SK-N-SH treated with all-trans-retinoic acid at 6 μM for 48 hours (cell line): Measurements from ENCODE around the gene TOP1.
A peak's percentile ranks its signal among the peaks of the same experiment; 100 is the strongest.

Experiments
- ATAC-seq: fragments of 200-7000 bp; cut with Tn5 transposase; 3 replicates; pipeline ENCODE4 v1.9.1; 2020; ENCODE audit warnings: mild to moderate bottlenecking, moderate library complexity
- ARNTL ChIP-seq: fragments of 450-650 bp; formaldehyde crosslinking; IDR thresholded peaks from 2 replicates; pipeline ENCODE4 v1.5.0; 2020; ENCODE audit warnings: low read depth, mild to moderate bottlenecking, moderate library complexity, borderline replicate concordance
- BACH2 ChIP-seq: fragments of 250-450 bp; sonication (Bioruptor Pico); IDR thresholded peaks from 2 replicates; pipeline ENCODE4 v1.9.0; 2021; ENCODE audit warnings: mild to moderate bottlenecking, borderline replicate concordance
- CSDC2 ChIP-seq: fragments of 250-450 bp; sonication (Bioruptor Pico); IDR thresholded peaks from 2 replicates; pipeline ENCODE4 v1.5.0; 2020; ENCODE audit warnings: mild to moderate bottlenecking, moderate library complexity
- CSRNP3 ChIP-seq: fragments of 250-450 bp; sonication (Bioruptor Pico); IDR thresholded peaks from 2 replicates; pipeline ENCODE4 v1.5.1; 2021; ENCODE audit warnings: mild to moderate bottlenecking, moderate library complexity
- ESRRG ChIP-seq: fragments of 250-450 bp; sonication (Bioruptor Pico); IDR thresholded peaks from 2 replicates; pipeline ENCODE4 v1.6.1; 2021; ENCODE audit warnings: mild to moderate bottlenecking
- GLIS3 ChIP-seq: fragments of 250-450 bp; sonication (Bioruptor Pico); IDR thresholded peaks from 2 replicates; pipeline ENCODE4 v1.5.0; 2020; ENCODE audit warnings: mild to moderate bottlenecking, moderate library complexity
- ISL1 ChIP-seq: fragments of 250-450 bp; sonication (Bioruptor Pico); IDR thresholded peaks from 2 replicates; pipeline ENCODE4 v2.1.2; 2022; ENCODE audit warnings: mild to moderate bottlenecking, moderate library complexity
- PPARA ChIP-seq: fragments of 250-450 bp; sonication (Bioruptor Pico); IDR thresholded peaks from 2 replicates; pipeline ENCODE4 v1.5.0; 2020; ENCODE audit warnings: mild to moderate bottlenecking, borderline replicate concordance
- RARB ChIP-seq: fragments of 250-450 bp; sonication (Bioruptor Pico); IDR thresholded peaks from 2 replicates; pipeline ENCODE4 v1.8.0; 2021; ENCODE audit warnings: mild to moderate bottlenecking, moderate library complexity
- SNAI2 ChIP-seq: fragments of 250-450 bp; sonication (Bioruptor Pico); IDR thresholded peaks from 2 replicates; pipeline ENCODE4 v1.5.0; 2020; ENCODE audit warnings: mild to moderate bottlenecking, moderate library complexity
- TCF4 ChIP-seq: fragments of 250-450 bp; sonication (Bioruptor Pico); IDR thresholded peaks from 2 replicates; pipeline ENCODE4 v1.8.0; 2021; ENCODE audit warnings: mild to moderate bottlenecking, moderate library complexity, borderline replicate concordance
- TOX ChIP-seq: fragments of 250-450 bp; sonication (Bioruptor Pico); IDR thresholded peaks from 2 replicates; pipeline ENCODE4 v1.8.0; 2021; ENCODE audit warnings: mild to moderate bottlenecking, moderate library complexity, borderline replicate concordance
- ZC3H10 ChIP-seq: fragments of 250-450 bp; sonication (Bioruptor Pico); IDR thresholded peaks from 2 replicates; pipeline ENCODE4 v1.5.1; 2021; ENCODE audit warnings: mild to moderate bottlenecking, moderate library complexity
- ZFP3 ChIP-seq: fragments of 250-450 bp; sonication (Bioruptor Pico); IDR thresholded peaks from 2 replicates; pipeline ENCODE4 v1.5.0; 2020; ENCODE audit warnings: mild to moderate bottlenecking, moderate library complexity
- ZFP30 ChIP-seq: fragments of 450-650 bp; formaldehyde crosslinking; IDR thresholded peaks from 2 replicates; pipeline ENCODE4 v1.5.0; 2022; ENCODE audit warnings: mild to moderate bottlenecking, moderate library complexity
- ZNF565 ChIP-seq: fragments of 450-650 bp; formaldehyde crosslinking; conservative IDR thresholded peaks from 2 replicates; pipeline ENCODE4 v1.5.0; 2020; ENCODE audit warnings: low read depth, mild to moderate bottlenecking, moderate library complexity
- ZNF70 ChIP-seq: fragments of 450-650 bp; formaldehyde crosslinking; IDR thresholded peaks from 2 replicates; pipeline ENCODE4 v1.5.0; 2020; ENCODE audit warnings: mild to moderate bottlenecking, moderate library complexity
- ZNF8 ChIP-seq: fragments of 450-650 bp; formaldehyde crosslinking; IDR thresholded peaks from 2 replicates; pipeline ENCODE4 v1.5.0; 2020; ENCODE audit warnings: mild to moderate bottlenecking, moderate library complexity
- TF ChIP-seq, protein P1 (sequence below): fragments of 250-450 bp; sonication (Bioruptor Pico); IDR thresholded peaks from 2 replicates; pipeline ENCODE4 v1.8.0; 2021; ENCODE audit warnings: low read depth, mild to moderate bottlenecking, moderate library complexity, borderline replicate concordance
- TF ChIP-seq, protein P2 (sequence below): fragments of 250-450 bp; sonication (Bioruptor Pico); IDR thresholded peaks from 2 replicates; pipeline ENCODE4 v1.8.0; 2020; ENCODE audit warnings: mild to moderate bottlenecking, moderate library complexity, borderline replicate concordance
- TF ChIP-seq, protein P3 (sequence below): fragments of 250-450 bp; sonication (Bioruptor Pico); IDR thresholded peaks from 2 replicates; pipeline ENCODE4 v1.5.1; 2020; ENCODE audit warnings: low read depth, mild to moderate bottlenecking, moderate library complexity

Gene TOP1

GRCh38 chr20:41135187-41135887 lies 106.7 kb downstream of the TOP1 start:
- TF ChIP-seq ZNF565 (no peak), ESRRG (no peak), ARNTL (no peak), ZNF70 (CRISPR knock-in tag) (no peak), PPARA (CRISPR knock-in tag) (no peak), CSRNP3 (CRISPR knock-in tag) (no peak), TCF4 (CRISPR knock-in tag) (no peak), RARB (CRISPR knock-in tag) (no peak), TOX (no peak), ISL1 (CRISPR knock-in tag) (no peak), ZFP3 (CRISPR knock-in tag) (no peak), ZNF8 (CRISPR knock-in tag) (no peak), SNAI2 (no peak)
- TF ChIP-seq, protein P1, sequence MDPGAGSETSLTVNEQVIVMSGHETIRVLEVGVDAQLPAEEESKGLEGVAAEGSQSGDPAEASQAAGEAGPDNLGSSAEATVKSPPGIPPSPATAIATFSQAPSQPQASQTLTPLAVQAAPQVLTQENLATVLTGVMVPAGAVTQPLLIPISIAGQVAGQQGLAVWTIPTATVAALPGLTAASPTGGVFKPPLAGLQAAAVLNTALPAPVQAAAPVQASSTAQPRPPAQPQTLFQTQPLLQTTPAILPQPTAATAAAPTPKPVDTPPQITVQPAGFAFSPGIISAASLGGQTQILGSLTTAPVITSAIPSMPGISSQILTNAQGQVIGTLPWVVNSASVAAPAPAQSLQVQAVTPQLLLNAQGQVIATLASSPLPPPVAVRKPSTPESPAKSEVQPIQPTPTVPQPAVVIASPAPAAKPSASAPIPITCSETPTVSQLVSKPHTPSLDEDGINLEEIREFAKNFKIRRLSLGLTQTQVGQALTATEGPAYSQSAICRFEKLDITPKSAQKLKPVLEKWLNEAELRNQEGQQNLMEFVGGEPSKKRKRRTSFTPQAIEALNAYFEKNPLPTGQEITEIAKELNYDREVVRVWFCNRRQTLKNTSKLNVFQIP (CRISPR knock-in tag): no peak
- TF ChIP-seq, protein P2, sequence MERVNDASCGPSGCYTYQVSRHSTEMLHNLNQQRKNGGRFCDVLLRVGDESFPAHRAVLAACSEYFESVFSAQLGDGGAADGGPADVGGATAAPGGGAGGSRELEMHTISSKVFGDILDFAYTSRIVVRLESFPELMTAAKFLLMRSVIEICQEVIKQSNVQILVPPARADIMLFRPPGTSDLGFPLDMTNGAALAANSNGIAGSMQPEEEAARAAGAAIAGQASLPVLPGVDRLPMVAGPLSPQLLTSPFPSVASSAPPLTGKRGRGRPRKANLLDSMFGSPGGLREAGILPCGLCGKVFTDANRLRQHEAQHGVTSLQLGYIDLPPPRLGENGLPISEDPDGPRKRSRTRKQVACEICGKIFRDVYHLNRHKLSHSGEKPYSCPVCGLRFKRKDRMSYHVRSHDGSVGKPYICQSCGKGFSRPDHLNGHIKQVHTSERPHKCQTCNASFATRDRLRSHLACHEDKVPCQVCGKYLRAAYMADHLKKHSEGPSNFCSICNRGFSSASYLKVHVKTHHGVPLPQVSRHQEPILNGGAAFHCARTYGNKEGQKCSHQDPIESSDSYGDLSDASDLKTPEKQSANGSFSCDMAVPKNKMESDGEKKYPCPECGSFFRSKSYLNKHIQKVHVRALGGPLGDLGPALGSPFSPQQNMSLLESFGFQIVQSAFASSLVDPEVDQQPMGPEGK: no peak
- TF ChIP-seq, all 23 proteins: peak for 0
- ATAC-seq: peak; percentile 19; the same call in 1 of the 3 replicates

GRCh38 chr20:41135888-41136679 lies 107.5 kb downstream of the TOP1 start:
- no peak for ATAC-seq
- TF ChIP-seq PPARA (CRISPR knock-in tag): no peak
- TF ChIP-seq CSDC2 (CRISPR knock-in tag): no peak
- TF ChIP-seq, protein P2: no peak
- TF ChIP-seq TOX: no peak
- TF ChIP-seq ZFP30: no peak
- TF ChIP-seq ZC3H10 (CRISPR knock-in tag): no peak
- no peak for TF ChIP-seq BACH2 (CRISPR knock-in tag)
- no peak for TF ChIP-seq ZNF70 (CRISPR knock-in tag)

GRCh38 chr20:41136680-41137613 lies 108.3 kb downstream of the TOP1 start, which contains the start of gene PLCG1:
TSS of gene PLCG1 (plus strand) at chr20:41137543. CDS start at chr20:41137642, 99 bp downstream.
- TF ChIP-seq ZFP3 (CRISPR knock-in tag) (no peak), ARNTL (no peak), TOX (no peak), SNAI2 (no peak), ZNF565 (no peak), ZNF70 (CRISPR knock-in tag) (no peak), RARB (CRISPR knock-in tag) (no peak), ESRRG (no peak), ZNF8 (CRISPR knock-in tag) (no peak), GLIS3 (CRISPR knock-in tag) (no peak), CSDC2 (CRISPR knock-in tag) (no peak)
- TF ChIP-seq, protein P3, sequence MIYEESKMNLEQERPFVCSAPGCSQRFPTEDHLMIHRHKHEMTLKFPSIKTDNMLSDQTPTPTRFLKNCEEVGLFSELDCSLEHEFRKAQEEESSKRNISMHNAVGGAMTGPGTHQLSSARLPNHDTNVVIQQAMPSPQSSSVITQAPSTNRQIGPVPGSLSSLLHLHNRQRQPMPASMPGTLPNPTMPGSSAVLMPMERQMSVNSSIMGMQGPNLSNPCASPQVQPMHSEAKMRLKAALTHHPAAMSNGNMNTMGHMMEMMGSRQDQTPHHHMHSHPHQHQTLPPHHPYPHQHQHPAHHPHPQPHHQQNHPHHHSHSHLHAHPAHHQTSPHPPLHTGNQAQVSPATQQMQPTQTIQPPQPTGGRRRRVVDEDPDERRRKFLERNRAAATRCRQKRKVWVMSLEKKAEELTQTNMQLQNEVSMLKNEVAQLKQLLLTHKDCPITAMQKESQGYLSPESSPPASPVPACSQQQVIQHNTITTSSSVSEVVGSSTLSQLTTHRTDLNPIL (CRISPR knock-in tag): no peak
- TF ChIP-seq, protein P2: no peak
- peak; percentile 82 for ATAC-seq
